ENCODE measurements around the gene GK. TPM values are rescaled to one million over a fixed set of nuclear protein-coding genes. Genes with fewer than 3 reads are reported as not detected.

GK gene
- total RNA-seq, 3 donors from 2014 or later, result 25.3 to 53.5 (median 32.2) TPM

DNA sequence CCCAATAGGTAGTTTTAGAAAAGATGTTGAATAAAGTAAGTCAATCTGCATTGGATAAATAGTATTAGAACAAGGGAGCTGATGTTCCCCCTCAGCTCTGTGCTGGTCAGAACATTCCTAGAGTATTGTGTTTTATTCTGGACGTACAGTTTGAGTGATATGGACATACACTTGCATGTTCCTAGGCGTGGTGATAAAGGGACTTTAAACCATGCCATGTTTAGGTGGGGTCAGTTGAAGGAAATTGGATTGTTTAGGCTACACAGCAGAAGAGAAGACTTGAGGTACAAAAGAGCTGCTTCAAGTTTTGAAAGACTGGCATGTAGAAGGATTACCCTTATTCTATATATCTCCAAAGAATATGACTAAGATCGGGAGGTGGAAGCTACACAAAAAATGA, 21.6 kb downstream of the GK start:
- ATAC-seq, result peak; percentile 57
- H3K9me3 ChIP-seq, result no peaks in the 10 kb centered on the region
- intact Hi-C loops (cut with DNase I, micrococcal nuclease), result no loop called here
- no peak overlapping the region for H3K4me3 ChIP-seq
- no peak for TF ChIP-seq CTCF (IDR thresholded peaks at IDR 0.05)
- H3K36me3 ChIP-seq (ENCODE audit: low read depth), result no peaks in the 10 kb centered on the region
- DNase-seq, result no peak
- H3K4me1 ChIP-seq (ENCODE audit: low read depth), result peaks cover 2% of the 10 kb centered on the region

- Histone ChIP-seq H3K36me3 (ENCODE audit: low read depth) (no peaks in the 10 kb centered on the region), H3K4me3 (no peak overlapping the region), H3K4me1 (ENCODE audit: low read depth) (no peaks in the 10 kb centered on the region), H3K9me3 (no peaks in the 10 kb centered on the region)
- ATAC-seq (peak; percentile 80), DNase-seq (peak in 2 of 3 donors; percentile 47 to 55)
- intact Hi-C loops (cut with DNase I, micrococcal nuclease), result no loop called here
- TF ChIP-seq CTCF (IDR thresholded peaks at IDR 0.05), result no peak
Measured at GRCh38 chrX:30679369-30679768, 26.1 kb downstream of the GK start.

DNA sequence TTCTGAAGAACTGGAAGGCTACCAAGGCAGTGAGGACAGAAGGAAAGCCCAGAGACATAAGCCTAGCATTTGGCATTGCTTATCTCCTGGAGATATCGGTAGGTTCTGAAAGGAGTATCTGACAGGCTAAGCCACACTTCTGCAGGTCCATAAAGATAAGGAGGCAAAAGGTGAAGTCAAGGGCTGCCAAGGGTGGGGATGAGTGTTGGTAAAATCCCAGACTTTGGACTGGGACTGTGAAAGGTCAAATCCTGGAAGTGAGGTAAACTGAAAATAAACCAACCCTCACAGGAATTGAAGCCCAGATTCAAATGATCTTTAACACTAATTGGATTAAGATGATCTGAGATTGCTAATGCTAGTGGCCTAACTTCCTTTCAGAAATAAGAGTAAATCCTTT, 27.4 kb downstream of the GK start:
- ATAC-seq (peak; percentile 81), DNase-seq (peak in 1 of 3 donors; percentile 67)
- no peaks in the 10 kb centered on the region for H3K9me3 ChIP-seq
- H3K4me3 ChIP-seq, result no peak overlapping the region
- no peak for TF ChIP-seq CTCF (IDR thresholded peaks at IDR 0.05)
- no peaks in the 10 kb centered on the region for H3K4me1 ChIP-seq (ENCODE audit: low read depth)
- no peaks in the 10 kb centered on the region for H3K36me3 ChIP-seq (ENCODE audit: low read depth)
- intact Hi-C loops (cut with DNase I, micrococcal nuclease), result no loop called here

GRCh38 chrX:30688641-30689040, 35.4 kb downstream of the GK start:
- ATAC-seq, result no peak
- no peak for TF ChIP-seq CTCF (IDR thresholded peaks at IDR 0.05)
- intact Hi-C loops (cut with DNase I, micrococcal nuclease), result no loop called here
- H3K4me1 ChIP-seq (ENCODE audit: low read depth), result no peaks in the 10 kb centered on the region
- H3K4me3 ChIP-seq, result no peak overlapping the region
- no peaks in the 10 kb centered on the region for H3K36me3 ChIP-seq (ENCODE audit: low read depth)
- no peaks in the 10 kb centered on the region for H3K9me3 ChIP-seq
- DNase-seq, result no peak

DNA sequence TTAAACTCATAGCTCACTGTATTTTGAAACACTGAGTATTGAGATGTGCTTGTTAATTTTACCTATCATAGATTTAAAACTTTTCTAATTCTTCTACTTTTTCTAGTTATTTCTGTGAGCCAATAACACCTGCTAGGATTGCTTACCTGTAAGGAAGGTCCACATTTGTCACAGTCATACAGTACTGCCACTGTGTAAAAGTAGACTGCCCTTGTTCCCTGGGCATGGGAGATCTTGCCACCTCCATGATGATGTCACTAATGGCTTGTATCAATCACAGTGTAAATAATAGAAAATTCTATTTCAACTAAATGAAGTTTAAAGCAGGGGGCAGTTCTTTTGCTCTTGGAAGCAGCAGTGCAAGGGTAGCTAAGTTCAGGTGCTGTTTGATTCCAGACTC, 35.9 kb downstream of the GK start:
- no peaks in the 10 kb centered on the region for H3K4me1 ChIP-seq (ENCODE audit: low read depth)
- no peak for ATAC-seq
- no peak overlapping the region for H3K4me3 ChIP-seq
- no peaks in the 10 kb centered on the region for H3K36me3 ChIP-seq (ENCODE audit: low read depth)
- DNase-seq, result no peak
- intact Hi-C loops (cut with DNase I, micrococcal nuclease), result no loop called here
- TF ChIP-seq CTCF (IDR thresholded peaks at IDR 0.05), result no peak
- H3K9me3 ChIP-seq, result no peaks in the 10 kb centered on the region

DNA sequence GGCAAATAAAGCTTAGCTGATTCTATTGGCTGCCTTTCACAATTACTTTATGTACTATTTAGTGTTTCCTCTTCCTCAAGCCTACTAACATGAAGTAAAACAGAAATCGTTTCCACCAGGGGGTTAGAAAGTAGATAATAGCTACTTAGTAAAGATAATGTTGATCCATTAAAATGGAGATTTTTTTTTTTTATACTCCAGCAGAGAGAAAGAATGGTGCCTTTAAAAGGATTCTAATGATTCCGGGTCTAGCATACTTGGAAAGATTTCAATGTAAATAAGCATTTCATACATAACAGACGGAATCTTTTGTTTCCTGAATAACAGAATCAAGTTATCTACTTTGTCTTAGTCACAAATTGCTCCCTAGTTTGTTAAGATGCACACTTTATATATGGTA, 37.1 kb downstream of the GK start:
- no peak overlapping the region for H3K4me3 ChIP-seq
- no peaks in the 10 kb centered on the region for H3K36me3 ChIP-seq (ENCODE audit: low read depth)
- intact Hi-C loops (cut with DNase I, micrococcal nuclease), result no loop called here
- H3K9me3 ChIP-seq, result no peaks in the 10 kb centered on the region
- ATAC-seq (no peak), DNase-seq (no peak)
- no peaks in the 10 kb centered on the region for H3K4me1 ChIP-seq (ENCODE audit: low read depth)
- TF ChIP-seq CTCF (IDR thresholded peaks at IDR 0.05), result no peak
